Measurements from ENCODE around the gene B4GAT1.
"Not testable (repeated sequence)": the region's sequence is repeated elsewhere in the genome, so short reads cannot be mapped to it uniquely, and the experiment has no call there.

Gene B4GAT1

DNA sequence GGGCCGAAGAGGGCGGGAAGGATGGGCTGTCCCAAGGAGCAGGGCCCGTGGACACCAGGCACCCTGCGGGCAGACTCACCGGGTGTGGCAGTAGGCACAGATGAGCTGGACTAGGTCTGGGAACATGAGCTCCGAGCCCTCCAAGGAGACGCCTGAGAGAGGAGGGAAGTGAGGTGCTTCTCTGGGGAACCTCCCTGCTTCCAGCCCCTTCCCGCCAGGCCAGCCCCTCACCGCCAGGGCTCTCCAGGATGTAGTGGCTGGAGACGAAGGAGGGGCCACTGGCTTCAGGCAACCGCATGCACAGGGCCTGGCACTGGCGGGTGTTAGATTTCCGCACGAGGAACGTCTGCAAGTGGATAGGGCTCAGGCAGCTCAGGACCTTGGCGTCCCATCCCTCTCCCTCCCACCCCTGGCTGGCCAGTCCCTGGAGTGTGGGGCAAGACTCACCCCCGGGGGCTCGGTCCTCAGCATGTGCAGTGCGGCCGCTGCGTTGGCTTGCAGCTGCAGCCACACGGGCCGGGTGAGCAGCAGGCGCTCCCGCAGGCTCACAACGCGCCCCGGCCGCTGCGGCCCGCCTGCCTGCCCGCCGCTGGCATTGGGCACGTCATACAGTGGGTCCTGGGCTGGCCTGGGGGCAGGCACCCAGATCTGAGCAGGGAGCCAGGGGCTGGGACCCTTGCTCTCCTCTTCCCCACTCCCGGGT, 11.7 kb downstream of the B4GAT1 start:
- DNase-seq = peak; percentile 55

DNA sequence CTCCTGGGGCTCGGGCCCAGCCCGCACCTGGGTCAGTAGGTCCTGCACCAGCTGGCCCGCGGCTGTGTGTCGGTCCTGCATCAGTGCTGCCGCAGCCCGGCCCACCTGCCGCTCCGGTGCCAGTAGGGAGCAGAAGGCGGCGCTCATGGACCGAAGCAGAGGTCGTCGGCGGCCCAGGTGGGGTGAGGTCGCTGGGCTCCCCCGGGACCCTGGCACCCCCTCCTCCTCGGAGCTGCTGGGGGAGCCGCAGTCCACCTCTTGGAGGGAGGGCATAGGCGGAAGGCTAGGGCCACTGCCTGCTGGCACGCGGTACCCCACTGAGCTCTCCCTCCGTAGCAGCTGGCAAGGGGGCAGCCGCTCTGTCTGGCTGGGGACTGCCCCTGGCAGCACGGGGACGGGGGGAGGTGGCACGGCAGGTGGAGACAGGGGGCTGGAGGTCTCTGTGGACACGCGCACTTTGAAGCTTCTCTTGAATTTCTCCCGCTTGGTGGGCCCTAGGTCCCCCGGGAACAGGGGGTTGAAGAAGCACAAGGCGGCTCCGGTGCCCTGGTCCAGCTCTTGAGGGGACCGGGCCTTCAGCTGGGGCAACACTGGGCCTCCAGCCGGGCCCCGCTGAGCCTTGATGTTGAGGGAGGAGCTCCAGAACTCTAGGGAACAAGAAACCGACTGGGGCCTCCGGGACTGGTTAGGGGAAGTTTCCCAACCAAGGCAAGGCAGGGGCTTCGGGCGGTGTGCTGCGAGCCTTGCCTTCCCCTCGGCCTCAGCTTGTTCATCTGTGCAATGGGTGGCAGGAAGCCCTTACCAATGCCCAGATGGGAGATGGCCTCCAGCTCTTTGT, 12.6 kb downstream of the B4GAT1 start:
- no peak for DNase-seq

GRCh38 chr11:66333896-66334604, 13.4 kb downstream of the B4GAT1 start:
- DNase-seq = no peak

DNA sequence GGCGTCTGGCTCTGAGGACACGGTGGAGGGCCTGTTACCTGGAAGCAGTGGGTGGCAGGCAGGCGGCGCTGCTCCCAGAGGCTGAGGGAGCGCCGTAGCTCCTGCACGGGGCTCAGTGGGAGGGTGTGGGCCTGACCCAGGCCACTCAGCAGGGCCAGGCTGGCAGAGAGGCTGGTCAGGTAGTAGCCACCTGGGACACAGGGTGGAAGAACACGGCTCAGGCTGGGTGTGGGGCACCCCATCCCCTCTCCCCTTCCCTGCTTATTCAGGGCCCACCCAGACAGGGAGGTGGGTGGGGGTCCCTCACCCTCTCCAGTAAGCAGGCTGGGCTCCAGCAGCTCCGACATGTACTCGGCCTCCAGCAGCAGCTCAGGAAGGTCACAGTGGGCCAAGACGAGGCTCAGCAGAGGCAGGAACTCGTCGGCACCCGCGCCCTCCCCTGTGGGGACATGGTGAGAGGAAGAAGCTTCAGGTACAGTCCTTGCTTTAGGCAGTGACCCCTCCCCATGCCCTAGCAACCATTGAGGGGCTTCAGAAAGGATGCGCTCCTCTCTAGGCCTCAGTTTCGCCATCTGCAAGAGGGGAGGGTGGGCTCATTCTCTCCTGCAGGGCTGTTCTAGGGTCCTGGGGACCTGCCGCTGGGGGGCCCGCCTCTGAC, 14.1 kb downstream of the B4GAT1 start:
- DNase-seq = no peak

- no peak for DNase-seq
Measured at GRCh38 chr11:66332371-66333219, 14.8 kb downstream of the B4GAT1 start.

DNA sequence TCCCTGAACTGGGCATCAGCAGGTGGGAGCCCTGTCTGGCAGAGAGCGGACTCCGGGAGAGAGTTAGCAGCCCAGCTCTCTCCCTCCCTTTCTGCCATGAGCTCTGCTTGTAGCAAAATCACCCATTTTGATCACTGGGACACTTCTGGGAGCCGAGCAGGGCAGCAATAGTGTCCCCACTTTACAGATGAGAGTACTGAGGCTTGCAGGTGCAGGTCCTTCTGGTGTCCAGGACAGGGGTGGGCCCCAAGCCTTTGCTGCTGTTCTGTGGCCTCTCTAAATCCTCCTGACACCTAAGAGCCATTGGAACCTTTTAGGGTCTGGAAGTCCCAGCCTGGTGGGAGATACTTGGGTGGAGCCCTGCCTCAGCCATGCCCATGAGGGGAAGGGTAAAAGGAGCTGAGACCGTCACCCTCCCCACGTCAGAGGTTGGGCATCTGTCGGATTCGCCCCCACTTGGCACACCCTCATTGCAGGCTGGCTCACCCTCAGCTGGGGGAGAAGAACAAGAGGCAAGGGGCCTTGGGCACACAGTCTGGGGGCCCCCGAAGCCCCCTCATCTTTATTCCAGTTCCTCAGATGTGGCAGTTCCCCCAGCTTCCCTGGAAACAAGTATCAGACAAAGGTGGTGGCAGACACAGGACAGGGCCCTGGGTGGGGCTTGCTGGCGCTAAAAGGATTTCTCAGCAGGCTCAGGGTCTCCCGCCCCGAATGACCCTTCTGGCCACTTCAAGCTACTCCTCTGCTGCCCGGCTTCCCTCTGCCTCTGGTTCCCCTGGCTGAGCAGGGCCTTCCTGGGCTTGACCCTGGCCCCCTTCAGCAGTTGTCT, 15.7 kb downstream of the B4GAT1 start:
- no peak for DNase-seq

- no peak for DNase-seq
Measured at GRCh38 chr11:66330931-66331330, 16.5 kb downstream of the B4GAT1 start.

- no peak for DNase-seq
Measured at GRCh38 chr11:66329165-66329673, 18.2 kb downstream of the B4GAT1 start.

DNA sequence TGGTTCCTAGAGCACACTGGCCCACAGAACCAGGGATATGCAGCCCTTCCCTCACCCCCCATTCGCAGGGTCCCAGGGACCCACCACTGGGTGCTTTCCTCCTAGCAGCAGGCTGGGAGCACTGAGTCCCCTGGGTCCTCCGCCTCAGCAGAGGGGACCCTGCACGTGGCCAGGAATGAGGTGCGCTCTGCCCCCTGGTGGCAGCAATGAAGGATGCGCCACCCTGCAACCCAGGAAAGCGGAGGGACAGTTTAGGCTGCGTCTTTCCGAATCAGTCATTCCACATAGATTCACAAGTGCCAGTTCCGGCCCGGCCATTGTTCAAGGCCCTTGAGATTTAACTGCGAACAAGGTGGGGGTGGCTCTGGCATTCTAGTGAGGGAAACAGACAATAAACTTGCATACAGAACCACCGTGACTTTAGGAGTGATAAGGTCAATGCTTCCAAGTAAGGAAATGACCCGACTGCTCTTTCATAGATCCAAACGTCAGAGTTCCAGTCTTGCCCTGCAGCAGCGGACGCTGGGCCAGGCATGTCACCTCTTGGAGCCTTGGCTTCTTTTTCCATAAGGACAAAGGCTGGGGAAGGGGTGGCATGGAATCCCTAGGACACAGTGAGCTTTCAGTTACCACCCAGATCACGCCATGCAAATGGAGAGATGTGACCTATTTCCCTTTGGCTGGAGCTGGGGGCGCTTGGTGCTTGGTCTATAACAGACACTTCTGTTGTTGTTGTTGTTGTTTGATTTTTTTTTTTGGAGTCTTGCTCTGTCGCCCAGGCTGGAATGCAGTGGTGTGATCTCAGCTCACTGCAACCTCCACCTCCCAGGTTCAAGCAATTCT, 18.9 kb downstream of the B4GAT1 start:
- DNase-seq = no peak

GRCh38 chr11:66328031-66328301, 19.5 kb downstream of the B4GAT1 start:
- no peak for DNase-seq

GRCh38 chr11:66327171-66328030, 20.0 kb downstream of the B4GAT1 start:
- peak; percentile 52 for DNase-seq

GRCh38 chr11:66326261-66327111, 20.9 kb downstream of the B4GAT1 start:
- DNase-seq = no peak

GRCh38 chr11:66325263-66325671, 22.2 kb downstream of the B4GAT1 start:
- no peak for DNase-seq

- DNase-seq = no peak
Measured at GRCh38 chr11:66324664-66325063, 22.8 kb downstream of the B4GAT1 start.

DNA sequence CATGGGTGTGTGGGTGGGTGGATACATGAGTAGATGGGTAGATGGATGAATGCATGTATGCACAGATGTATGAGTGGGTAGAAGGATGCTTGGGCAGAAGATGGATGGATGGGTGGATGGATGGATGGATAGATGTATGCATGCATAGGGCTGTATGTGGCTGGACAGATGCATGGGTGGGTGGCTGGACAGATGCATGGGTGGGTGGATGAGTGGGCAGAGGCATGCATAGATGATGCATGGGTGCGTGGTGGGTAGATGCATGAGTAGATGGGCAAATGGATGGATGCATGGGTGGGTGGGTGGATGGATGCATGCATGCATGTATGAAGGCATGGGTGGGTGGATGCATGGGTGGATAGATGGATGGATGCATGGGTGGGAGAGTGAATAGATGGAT, 23.7 kb downstream of the B4GAT1 start:
- DNase-seq = no peak

- no peak for DNase-seq
Measured at GRCh38 chr11:66322732-66323427, 24.5 kb downstream of the B4GAT1 start.

DNA sequence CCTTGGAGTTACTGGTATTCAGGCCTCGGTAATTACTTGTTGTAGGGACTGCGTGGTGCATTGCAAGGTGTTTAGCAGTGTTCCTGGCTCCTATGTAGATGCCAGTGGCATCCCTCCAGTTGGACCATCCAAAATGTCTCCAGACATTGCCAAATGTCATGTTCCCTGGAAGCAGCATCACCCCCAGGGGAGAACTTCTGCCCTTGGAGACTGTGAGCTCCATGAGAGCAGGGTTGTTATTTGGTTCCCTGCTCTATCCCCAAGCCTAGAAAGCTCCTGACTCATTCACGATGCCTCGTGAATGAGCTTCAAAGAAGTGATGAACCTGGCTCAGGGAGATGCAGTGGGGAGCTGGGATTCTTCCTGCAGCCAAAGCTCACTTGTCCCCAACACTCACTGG, 25.8 kb downstream of the B4GAT1 start:
- no peak for DNase-seq

DNA sequence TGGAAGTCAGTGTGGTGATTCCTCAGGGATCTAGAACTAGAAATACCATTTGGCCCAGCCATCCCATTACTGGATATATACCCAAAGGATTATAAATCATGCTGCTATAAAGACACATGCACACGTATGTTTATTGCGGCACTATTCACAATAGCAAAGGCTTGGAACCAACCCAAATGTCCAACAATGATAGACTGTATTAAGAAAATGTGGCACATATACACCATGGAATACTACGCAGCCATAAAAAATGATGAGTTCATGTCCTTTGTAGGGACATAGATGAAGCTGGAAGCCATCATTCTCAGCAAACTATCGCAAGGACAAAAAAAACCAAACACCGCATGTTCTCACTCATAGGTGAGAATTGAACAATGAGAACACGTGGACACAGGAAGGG, 26.7 kb downstream of the B4GAT1 start:
- not testable (repeated sequence) for DNase-seq

All from amniotic stem cell (primary cell).